Mesendoderm (in vitro differentiated cells): Measurements from ENCODE around the gene GATA1.

Source experiments
- DNase-seq: peaks from one replicate; pipeline ENCODE4 v3.0.0; 2013
- H2AK5ac ChIP-seq: 2 replicates; pipeline ENCODE4 v1.6.1; 2013; ENCODE audit warnings: low read length, inconsistent platforms
- H2BK120ac ChIP-seq: 2 replicates; pipeline ENCODE4 v1.6.1; 2013; ENCODE audit warnings: low read depth, mild to moderate bottlenecking, low read length, moderate library complexity, mixed read lengths
- H2BK15ac ChIP-seq: replicated peaks from 2 replicates; pipeline ENCODE4 v1.6.1; 2013; ENCODE audit warnings: low read depth, mild to moderate bottlenecking, moderate library complexity
- H2BK5ac ChIP-seq: 2 replicates; pipeline ENCODE4 v1.6.1; 2013; ENCODE audit warnings: low read length, inconsistent platforms
- H3K18ac ChIP-seq: 2 replicates; pipeline ENCODE4 v1.6.1; 2013; ENCODE audit warnings: mild to moderate bottlenecking, low read length, mixed read lengths
- H3K23ac ChIP-seq: one replicate; pipeline ENCODE4 v1.6.1; 2013; ENCODE audit warnings: low read length
- H3K27ac ChIP-seq: 2 replicates; pipeline ENCODE4 v1.5.1; 2013; ENCODE audit warnings: low read depth, mild to moderate bottlenecking, inconsistent platforms, low read length, moderate library complexity
- H3K27me3 ChIP-seq: 2 replicates; pipeline ENCODE4 v1.6.1; 2013; ENCODE audit warnings: low read length, control low read depth, mild to moderate bottlenecking, inconsistent platforms; ENCODE audit not compliant: insufficient read depth, poor library complexity
- H3K36me3 ChIP-seq: 2 replicates; pipeline ENCODE4 v1.6.1; 2013; ENCODE audit warnings: low read length, inconsistent platforms; ENCODE audit not compliant: control insufficient read depth, insufficient read depth
- H3K4ac ChIP-seq: one replicate; pipeline ENCODE4 v1.6.1; 2013; ENCODE audit warnings: low read depth, mild to moderate bottlenecking, low read length, moderate library complexity
- H3K4me1 ChIP-seq: 2 replicates; pipeline ENCODE4 v1.6.1; 2013; ENCODE audit warnings: low read depth, low read length, inconsistent platforms; ENCODE audit not compliant: control insufficient read depth
- H3K4me2 ChIP-seq: 2 replicates; pipeline ENCODE4 v1.6.1; 2013; ENCODE audit warnings: low read length
- H3K4me3 ChIP-seq: 2 replicates; pipeline ENCODE4 v1.5.1; 2013; ENCODE audit warnings: mild to moderate bottlenecking, low read length
- H3K56ac ChIP-seq: one replicate; pipeline ENCODE4 v1.6.1; 2013; ENCODE audit warnings: low read length
- H3K79me1 ChIP-seq: 2 replicates; pipeline ENCODE4 v1.6.1; 2013; ENCODE audit warnings: low read length, inconsistent platforms
- H3K79me2 ChIP-seq: 2 replicates; pipeline ENCODE4 v1.6.1; 2013; ENCODE audit warnings: mild to moderate bottlenecking, low read length; ENCODE audit not compliant: control insufficient read depth, insufficient read depth
- H3K9ac ChIP-seq: 2 replicates; pipeline ENCODE4 v1.6.1; 2013; ENCODE audit warnings: low read length, inconsistent platforms
- H4K5ac ChIP-seq: one replicate; pipeline ENCODE4 v1.6.1; 2013; ENCODE audit warnings: low read length
- H4K8ac ChIP-seq: one replicate; pipeline ENCODE4 v1.6.1; 2013; ENCODE audit warnings: low read depth, mild to moderate bottlenecking, control low read depth, low read length, moderate library complexity
- WGBS: extraction: QIAGEN DNeasy Blood & Tissue Kit; methylation state at CpG from one replicate; pipeline ENCODE4 v1.1.7; 2013; ENCODE audit warnings: low lambda C conversion rate, missing lambda C conversion rate; ENCODE audit not compliant: insufficient coverage; ENCODE audit errors: extremely low coverage; 5-methylcytosine and 5-hydroxymethylcytosine counted together

The GATA1 gene

DNA sequence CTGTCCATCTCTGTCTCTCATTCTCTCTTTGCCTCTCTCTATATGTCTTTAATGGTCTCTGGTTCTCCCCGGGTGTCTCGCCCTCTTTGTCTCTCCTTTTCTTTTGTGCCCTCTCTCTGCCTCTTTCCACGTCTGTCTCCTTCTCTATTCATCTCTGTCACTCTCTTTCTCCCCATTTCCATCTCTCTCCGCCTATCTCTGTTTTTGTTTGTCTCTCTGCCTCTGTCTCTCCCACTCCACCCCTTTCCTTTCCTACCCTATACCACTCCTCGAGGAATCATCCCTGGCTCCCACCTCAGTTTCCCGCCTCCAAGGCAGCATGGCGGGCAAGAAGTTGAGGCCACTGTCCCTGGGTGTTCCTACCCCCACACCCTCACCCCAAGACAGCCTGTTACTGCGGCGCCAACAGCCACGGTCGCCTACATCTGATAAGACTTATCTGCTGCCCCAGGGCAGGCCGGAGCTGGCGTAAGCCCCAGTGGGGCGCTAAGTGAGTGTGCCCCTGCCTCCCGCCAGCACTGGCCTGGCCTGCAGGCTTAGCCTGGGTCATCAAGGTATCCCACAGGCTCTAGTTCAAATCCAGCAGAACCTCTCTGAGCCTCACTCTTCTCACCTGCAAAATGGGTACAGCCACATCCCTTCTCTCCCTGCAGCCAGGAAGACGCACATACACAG is 713 bp upstream of the GATA1 start:
- H2AK5ac ChIP-seq = no peak overlapping the region
- no peak overlapping the region for H3K4ac ChIP-seq
- no peak overlapping the region for H4K8ac ChIP-seq
- no peak overlapping the region for H3K56ac ChIP-seq
- no peaks in the 10 kb centered on the region for H3K79me1 ChIP-seq
- no peak overlapping the region for H3K9ac ChIP-seq
- no peak overlapping the region for H2BK120ac ChIP-seq
- no CpG with 5 or more reads among the region's 16 CpGs for WGBS
- no peaks in the 10 kb centered on the region for H3K79me2 ChIP-seq
- no peak for DNase-seq
- no peaks in the 10 kb centered on the region for H3K36me3 ChIP-seq
- H3K4me2 ChIP-seq = no peak overlapping the region
- H3K23ac ChIP-seq = no peak overlapping the region
- no peak overlapping the region for H3K4me3 ChIP-seq
- H3K18ac ChIP-seq = no peak overlapping the region
- H3K27ac ChIP-seq = no peak overlapping the region
- H3K27me3 ChIP-seq = no peaks in the 10 kb centered on the region
- no peak overlapping the region for H2BK15ac ChIP-seq
- no peaks in the 10 kb centered on the region for H3K4me1 ChIP-seq
- H4K5ac ChIP-seq = no peak overlapping the region
- no peak overlapping the region for H2BK5ac ChIP-seq

DNA sequence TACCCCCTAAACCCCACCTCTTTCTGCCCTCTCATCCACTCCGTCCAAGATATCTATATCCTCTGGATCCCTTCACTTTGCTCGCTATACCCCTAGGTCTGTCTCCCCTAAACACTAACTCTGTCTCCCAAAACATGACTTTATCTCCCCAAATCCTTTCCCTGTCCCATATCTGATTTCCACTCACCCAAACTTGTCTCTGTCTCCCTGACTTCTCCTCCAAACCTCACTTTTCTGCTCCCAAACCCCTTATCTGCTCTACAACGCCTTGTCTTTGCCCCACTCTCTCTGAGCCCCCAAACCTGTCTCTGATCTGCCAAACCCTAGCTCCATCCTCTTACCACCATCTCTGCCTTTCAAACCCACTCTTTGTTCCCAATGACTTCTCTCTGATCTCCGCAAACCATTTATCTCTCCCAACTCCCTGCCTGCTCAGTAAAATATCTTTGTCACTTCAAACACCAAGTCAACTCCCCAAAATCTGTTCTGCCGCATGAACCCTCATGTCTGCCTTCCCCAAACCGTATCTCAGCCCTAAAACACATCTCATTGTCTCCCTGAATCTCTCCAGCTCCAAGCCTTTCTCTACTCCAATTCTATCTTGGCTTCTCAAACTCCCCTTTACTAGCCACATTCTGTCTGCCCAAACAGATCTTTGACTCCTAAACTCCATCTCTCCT is 575 bp downstream of the GATA1 start:
- WGBS = no CpG with 5 or more reads among the region's 6 CpGs
- Histone ChIP-seq H3K4me2 (no peak overlapping the region), H3K79me2 (no peaks in the 10 kb centered on the region), H2BK120ac (no peak overlapping the region), H2BK15ac (no peak overlapping the region), H2BK5ac (no peak overlapping the region), H4K5ac (no peak overlapping the region), H3K4me3 (no peak overlapping the region), H2AK5ac (no peak overlapping the region), H3K27me3 (no peaks in the 10 kb centered on the region), H3K56ac (no peak overlapping the region), H3K79me1 (no peaks in the 10 kb centered on the region), H3K18ac (no peak overlapping the region), H3K36me3 (no peaks in the 10 kb centered on the region), H3K23ac (no peak overlapping the region), H3K27ac (no peak overlapping the region), H3K9ac (no peak overlapping the region), H3K4me1 (no peaks in the 10 kb centered on the region), H3K4ac (no peak overlapping the region), H4K8ac (no peak overlapping the region)
- DNase-seq = no peak

DNA sequence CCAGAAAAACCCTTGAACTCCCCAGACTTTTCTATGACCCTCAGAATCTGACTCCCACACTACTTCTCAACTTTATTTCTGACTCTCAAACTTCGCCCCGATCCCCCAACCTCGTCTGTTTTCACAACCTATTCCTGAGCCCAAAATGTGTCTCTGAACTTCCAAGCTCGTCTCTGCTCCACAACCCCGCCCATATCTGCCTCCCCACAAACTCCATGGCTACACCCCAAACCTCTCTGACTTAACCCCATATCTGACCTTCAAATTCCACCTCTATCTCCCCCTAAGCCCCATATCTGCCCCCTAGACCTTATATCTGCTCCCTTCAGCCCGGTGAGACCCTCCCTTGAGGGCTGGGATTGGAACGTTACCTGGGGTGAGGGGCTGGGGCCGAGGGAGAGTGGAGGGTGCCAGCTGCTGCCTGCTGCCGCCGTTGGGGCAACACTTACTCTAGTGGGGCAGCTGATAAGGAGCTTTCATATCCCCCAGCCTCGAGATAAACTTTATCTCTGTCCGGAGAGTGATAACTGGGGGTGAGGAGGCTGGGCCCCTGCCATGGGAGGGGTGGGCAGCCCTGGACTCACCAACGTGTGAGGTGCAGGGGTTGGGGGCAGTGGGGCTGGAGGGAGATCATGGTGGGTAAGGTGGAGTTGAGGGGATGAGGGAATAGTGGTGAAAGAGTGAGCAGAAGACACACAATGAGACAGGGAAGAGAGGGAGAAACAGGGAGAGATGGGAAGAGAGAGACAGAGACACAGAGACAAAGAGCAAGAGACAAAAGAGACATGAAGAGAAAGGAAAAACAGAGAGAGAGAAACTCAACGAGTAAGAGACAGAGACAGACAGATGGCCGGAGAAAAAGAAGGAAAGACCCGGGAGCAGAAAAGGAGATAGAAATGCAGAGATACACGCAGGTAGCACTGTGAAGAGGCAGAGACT is 1.4 kb downstream of the GATA1 start:
- no peak overlapping the region for H3K18ac ChIP-seq
- H2BK5ac ChIP-seq = no peak overlapping the region
- no peak overlapping the region for H3K56ac ChIP-seq
- H2BK120ac ChIP-seq = no peak overlapping the region
- H3K4ac ChIP-seq = no peak overlapping the region
- H3K36me3 ChIP-seq = no peaks in the 10 kb centered on the region
- H3K27ac ChIP-seq = no peak overlapping the region
- no peak for DNase-seq
- H4K8ac ChIP-seq = no peak overlapping the region
- H3K27me3 ChIP-seq = no peaks in the 10 kb centered on the region
- no peak overlapping the region for H3K9ac ChIP-seq
- no peak overlapping the region for H3K23ac ChIP-seq
- no CpG with 5 or more reads among the region's 17 CpGs for WGBS
- H4K5ac ChIP-seq = no peak overlapping the region
- no peaks in the 10 kb centered on the region for H3K4me1 ChIP-seq
- no peak overlapping the region for H3K4me3 ChIP-seq
- no peak overlapping the region for H2AK5ac ChIP-seq
- no peaks in the 10 kb centered on the region for H3K79me1 ChIP-seq
- no peak overlapping the region for H3K4me2 ChIP-seq
- H2BK15ac ChIP-seq = no peak overlapping the region
- no peaks in the 10 kb centered on the region for H3K79me2 ChIP-seq

DNA sequence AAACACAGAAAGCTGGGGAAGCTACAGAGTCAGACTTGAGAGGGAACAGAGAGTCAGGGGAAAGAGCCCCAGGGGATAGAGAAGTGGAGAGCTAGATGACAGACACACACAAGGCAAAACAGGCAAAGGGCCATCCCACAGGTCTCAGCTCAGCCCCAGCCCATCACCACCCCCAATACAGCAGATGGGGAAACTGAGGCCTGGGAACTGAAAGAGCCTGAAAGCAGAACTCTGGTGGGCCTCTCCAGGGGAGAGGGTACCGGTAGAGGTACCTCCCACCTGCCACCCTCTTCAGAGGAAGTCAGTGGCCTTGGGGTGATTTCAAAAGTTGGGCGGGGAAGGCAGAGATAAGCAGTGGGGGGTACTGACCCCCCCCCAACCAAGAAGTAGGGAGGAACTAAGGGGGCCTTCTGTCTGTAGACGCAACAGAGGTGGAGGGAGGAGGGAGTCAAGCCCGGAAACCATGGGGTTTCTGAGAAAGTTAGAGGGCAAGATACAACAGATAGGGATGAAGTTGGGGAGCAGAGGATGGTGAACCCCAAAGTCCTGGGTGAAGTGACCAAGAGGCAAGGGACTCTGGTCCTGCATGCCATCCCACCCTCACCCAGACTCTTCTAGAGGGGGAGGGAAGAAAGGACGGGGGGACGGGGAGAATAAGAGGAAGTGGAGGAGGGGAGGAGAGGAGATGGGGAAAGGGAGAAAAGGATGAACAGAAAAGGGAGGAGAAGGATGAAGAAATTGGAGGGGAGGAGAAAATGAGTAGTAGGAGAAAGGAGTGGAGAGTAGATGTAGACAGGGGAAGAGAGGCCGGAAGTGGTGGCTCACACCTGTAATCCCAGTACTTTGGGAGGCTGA is 3.2 kb downstream of the GATA1 start:
- H3K79me1 ChIP-seq = no peaks in the 10 kb centered on the region
- H2AK5ac ChIP-seq = no peak overlapping the region
- no peak overlapping the region for H4K5ac ChIP-seq
- H4K8ac ChIP-seq = no peak overlapping the region
- H3K4ac ChIP-seq = no peak overlapping the region
- no peak overlapping the region for H2BK5ac ChIP-seq
- no peaks in the 10 kb centered on the region for H3K4me1 ChIP-seq
- no peak overlapping the region for H2BK120ac ChIP-seq
- no peaks in the 10 kb centered on the region for H3K79me2 ChIP-seq
- H3K27me3 ChIP-seq = no peaks in the 10 kb centered on the region
- H3K18ac ChIP-seq = no peak overlapping the region
- no peak overlapping the region for H3K27ac ChIP-seq
- H3K56ac ChIP-seq = no peak overlapping the region
- no peak overlapping the region for H3K23ac ChIP-seq
- no peak overlapping the region for H3K9ac ChIP-seq
- H2BK15ac ChIP-seq = no peak overlapping the region
- no CpG with 5 or more reads among the region's 7 CpGs for WGBS
- no peak overlapping the region for H3K4me2 ChIP-seq
- no peak overlapping the region for H3K4me3 ChIP-seq
- H3K36me3 ChIP-seq = no peaks in the 10 kb centered on the region
- DNase-seq = no peak

DNA sequence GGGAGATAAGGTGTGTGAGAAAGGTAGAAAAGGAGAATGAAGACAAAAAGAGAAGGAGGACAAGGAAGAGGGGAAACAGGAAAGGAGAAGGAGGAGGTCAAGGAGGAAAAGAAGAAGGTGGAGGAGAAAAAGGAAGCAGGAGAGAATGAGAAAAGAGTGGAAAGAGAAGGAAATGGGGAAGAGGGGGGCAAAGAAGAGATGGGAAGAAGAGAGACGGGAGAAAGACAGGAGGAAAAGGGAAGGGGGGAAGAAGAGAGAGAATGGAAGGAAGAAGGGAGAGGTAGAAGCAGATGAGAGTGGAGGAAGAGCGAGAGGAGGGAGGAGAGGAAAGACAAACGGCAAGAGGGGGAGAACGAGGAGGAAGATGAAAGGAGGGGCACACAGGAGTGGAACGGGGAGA is 4.1 kb downstream of the GATA1 start:
- no peaks in the 10 kb centered on the region for H3K79me2 ChIP-seq
- H3K79me1 ChIP-seq = no peaks in the 10 kb centered on the region
- H3K4me1 ChIP-seq = no peaks in the 10 kb centered on the region
- no peak overlapping the region for H2AK5ac ChIP-seq
- no peak overlapping the region for H2BK15ac ChIP-seq
- no CpG with 5 or more reads among the region's 5 CpGs for WGBS
- no peak overlapping the region for H2BK120ac ChIP-seq
- H3K4me2 ChIP-seq = no peak overlapping the region
- H3K27me3 ChIP-seq = no peaks in the 10 kb centered on the region
- H2BK5ac ChIP-seq = no peak overlapping the region
- H3K9ac ChIP-seq = no peak overlapping the region
- no peak overlapping the region for H3K23ac ChIP-seq
- H4K8ac ChIP-seq = no peak overlapping the region
- H3K4ac ChIP-seq = no peak overlapping the region
- H3K27ac ChIP-seq = no peak overlapping the region
- no peak for DNase-seq
- no peak overlapping the region for H3K56ac ChIP-seq
- H4K5ac ChIP-seq = no peak overlapping the region
- H3K18ac ChIP-seq = no peak overlapping the region
- H3K4me3 ChIP-seq = no peak overlapping the region
- H3K36me3 ChIP-seq = no peaks in the 10 kb centered on the region
